Ammon's horn (tissue), 1 donor: ENCODE data around the gene TMEM150B.

Experiments
- DNase-seq: peaks from one replicate; pipeline ENCODE4 v3.0.0-alpha.2; 2016; ENCODE audit warnings: low spot score

Gene TMEM150B

DNA sequence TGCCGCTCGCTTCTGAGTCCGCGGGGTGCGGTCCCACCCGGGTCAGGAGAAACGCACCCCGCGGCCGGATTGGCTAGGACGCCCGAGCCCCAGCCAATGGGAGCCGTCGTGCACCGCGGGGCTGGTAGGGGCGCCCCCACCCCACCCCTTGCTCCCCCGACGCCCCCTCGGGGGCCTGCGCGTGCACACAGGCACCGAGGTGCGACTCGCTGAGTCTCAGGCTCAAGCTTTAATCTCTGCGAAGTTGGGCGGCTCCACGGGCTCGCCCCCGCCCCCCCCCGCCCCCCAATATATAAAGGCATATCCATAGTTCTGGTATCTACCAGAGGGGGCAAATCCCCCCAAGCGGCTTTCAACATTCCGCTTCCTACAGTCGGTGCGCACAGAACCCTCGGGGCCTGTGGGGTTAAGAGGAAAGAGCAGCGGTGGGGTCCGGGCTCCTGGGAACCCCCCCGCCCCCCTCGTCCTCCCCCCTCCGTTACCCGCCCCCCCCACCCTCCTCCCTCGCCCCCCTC, 29.6 kb upstream of the TMEM150B start, which contains the start of gene COX6B2:
Gene COX6B2, minus strand, starts transcription at position 22 of the 515 bp plus-strand sequence. CDS start 198 bp downstream, outside the sequence.
- no peak for DNase-seq

- no peak for DNase-seq
Observed at GRCh38 chr19:55353803-55354697, 28.9 kb upstream of the TMEM150B start.

GRCh38 chr19:55353356-55353802, 28.2 kb upstream of the TMEM150B start:
- no peak for DNase-seq

GRCh38 chr19:55352549-55353145, 27.5 kb upstream of the TMEM150B start:
- DNase-seq, result no peak

GRCh38 chr19:55352040-55352439, 26.9 kb upstream of the TMEM150B start:
- no peak for DNase-seq

- DNase-seq, result no peak
Observed at GRCh38 chr19:55350620-55351315, 25.6 kb upstream of the TMEM150B start.

- DNase-seq, result no peak
Observed at GRCh38 chr19:55348317-55349034, 23.3 kb upstream of the TMEM150B start.

DNA sequence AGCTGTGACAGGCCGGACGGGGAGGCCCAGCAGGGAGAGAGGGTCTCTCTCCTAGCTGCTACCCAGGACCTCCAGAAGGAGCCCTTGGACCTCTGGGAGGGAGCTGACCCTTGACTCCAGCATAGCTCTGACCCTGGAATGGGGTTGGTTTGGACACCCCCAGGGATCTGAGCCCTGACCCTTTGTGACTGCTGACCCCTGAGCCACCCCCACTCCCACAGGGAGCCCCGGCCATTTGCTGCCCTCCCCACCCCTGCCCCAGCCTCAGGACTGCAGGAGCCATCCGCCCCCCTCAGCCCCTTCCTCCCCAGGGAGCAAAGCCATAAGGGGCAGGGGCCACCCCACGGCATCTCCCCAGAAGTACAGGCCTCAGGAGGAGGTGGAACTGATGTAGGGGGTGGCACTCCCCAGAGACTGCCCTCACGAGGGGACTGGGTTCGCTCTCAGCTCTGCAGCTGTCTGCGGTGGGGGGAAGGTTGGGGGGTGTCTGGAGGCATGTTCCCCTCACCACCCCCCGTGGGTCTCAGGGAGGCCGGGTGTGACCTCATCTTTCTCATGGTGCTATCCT, 22.4 kb upstream of the TMEM150B start:
- no peak for DNase-seq

DNA sequence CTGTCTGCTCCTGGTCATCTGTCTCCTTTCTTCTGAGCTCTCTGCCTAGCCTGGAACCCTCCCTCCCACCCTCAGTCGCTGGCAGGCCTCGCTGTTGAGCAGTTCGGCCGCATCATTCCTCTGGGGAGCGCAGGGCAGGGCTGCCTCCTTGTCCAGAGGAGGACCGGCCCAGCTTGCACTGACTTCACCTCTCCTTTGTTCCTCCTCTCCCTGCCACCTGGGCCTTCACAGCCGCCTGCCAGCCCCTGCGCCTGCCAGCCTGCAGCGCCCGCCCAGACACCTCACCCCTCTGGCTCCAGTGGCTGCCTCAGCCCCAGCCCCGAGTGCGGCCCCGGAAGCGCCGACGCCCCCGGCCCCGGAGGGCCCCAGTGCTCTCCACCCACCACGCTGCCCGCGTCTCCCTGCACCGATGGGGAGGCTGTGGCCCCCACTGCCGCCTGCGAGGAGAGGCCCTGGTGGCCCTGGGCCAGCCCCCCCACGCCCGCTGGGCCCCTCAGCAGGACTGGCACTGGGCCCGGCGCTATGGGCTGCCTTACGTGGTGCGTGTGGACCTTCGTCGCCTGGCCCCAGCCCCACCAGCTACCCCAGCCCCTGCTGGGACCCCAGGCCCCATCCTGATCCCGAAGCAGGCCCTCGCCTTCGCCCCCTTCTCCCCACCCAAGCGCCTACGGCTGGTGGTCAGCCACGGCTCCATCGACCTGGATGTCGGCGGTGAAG, 21.7 kb upstream of the TMEM150B start:
- no peak for DNase-seq

DNA sequence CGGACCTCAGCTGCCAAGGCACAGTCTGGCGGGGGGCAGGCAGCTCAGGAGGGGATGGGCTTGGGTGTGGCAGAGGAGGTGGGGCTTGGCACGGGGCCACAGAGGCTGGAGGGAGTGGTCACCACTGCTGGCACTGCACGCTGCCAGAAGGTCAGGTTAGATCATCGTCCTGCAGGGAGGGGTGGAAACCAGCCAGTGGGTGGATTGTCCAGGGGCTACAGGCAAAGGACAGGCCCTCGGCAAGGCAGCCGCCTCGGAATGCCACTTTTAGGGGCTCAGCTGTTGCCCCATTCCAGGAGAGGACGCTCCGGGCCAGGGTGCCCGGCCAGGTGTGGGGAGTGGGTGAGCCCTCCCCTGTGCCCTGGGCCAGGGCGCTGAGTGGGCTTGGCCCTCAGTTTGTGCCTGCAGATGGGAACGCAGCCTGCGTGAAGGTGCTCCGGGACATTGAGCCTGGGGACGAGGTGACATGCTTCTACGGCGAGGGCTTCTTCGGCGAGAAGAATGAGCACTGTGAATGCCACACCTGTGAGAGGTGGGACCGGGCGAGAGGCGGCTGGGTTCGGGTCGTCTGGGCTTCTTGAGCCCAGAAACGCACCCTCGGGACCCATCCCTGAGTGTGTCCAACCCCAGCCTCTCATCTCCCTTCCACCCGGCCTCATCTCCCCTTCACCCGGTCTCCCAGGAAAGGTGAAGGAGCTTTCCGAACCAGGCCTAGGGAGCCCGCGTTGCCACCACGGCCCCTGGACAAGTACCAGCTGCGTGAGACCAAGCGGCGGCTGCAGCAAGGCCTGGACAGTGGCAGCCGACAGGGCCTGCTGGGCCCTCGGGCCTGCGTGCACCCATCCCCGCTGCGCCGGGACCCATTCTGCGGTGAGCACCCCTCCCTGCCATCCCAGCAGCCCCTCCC, 20.9 kb upstream of the TMEM150B start:
- no peak for DNase-seq

- DNase-seq, result no peak
Observed at GRCh38 chr19:55345101-55345817, 20.1 kb upstream of the TMEM150B start.

DNA sequence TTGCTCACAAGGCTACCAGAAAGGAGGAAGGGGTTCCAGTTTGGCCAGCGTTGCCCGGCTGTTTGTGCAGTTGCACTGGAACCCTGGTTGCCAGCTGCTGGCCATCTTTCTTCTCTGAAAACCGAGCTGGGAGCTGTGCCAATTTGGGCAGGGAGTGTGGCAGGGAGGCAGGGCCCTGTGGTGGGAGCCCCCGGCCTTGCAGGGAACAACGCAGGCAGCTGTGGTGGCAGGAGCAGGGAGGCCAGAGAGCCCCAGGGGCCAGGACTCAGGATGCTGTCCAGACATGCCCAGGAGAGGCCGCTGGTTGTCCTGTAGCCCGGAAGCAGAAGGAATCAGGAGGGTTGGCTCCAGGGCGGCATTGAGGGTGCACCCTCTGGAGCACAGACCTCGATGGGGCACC, 19.3 kb upstream of the TMEM150B start:
- DNase-seq, result peak; percentile 79

GRCh38 chr19:55341595-55342531, 16.7 kb upstream of the TMEM150B start:
- no peak for DNase-seq

GRCh38 chr19:55341171-55341588, 16.0 kb upstream of the TMEM150B start:
- peak; percentile 63 for DNase-seq

DNA sequence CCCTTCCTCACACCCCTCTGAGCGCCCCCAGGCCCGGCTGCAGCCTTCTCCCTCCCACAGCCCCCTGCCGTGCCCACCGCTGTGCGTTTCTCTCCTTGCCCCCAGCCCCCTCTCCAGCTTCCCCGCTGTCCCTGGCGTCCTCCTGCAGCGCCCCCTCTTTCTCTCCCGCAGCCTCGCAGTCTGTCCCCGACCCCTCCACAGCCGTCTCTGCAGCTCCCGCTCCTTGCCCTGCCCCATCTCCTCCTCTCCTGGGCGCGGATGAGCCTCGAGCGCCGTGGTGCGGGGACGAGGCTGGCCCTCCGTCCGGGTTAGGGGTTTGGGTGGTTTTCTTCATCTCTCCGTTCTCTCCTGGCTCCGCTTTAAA, 15.6 kb upstream of the TMEM150B start:
- DNase-seq, result no peak

GRCh38 chr19:55339889-55340783, 15.0 kb upstream of the TMEM150B start:
- DNase-seq, result no peak
